GM12878 (cell line): Measurements from ENCODE around the gene FAM114A2. TPM values are rescaled to one million over a fixed set of nuclear protein-coding genes. Genes with fewer than 3 reads are reported as not detected.

Experiments
- ATAC-seq: fragments of 200-7000 bp; cut with Tn5 transposase; 3 replicates; pipeline ENCODE4 v1.9.1; 2020; ENCODE audit warnings: mild to moderate bottlenecking, moderate library complexity
- BruUV-seq: library from RNA; stranded (reverse); fragments of 400-500 nt; replicated peaks from 2 replicates; lab custom pipeline; 2021; lab: Mats Ljungman, UMichigan
- CTCF ChIA-PET: fragments of 300-600 bp; sonication (Branson Sonifier 250); formaldehyde crosslinking; extraction: SDS; loops from one replicate; lab custom pipeline; 2021; ENCODE audit warnings: inconsistent platforms; lab: Yijun Ruan, JAX
- POLR2A ChIA-PET: fragments of 350-600 bp; formaldehyde crosslinking; extraction: SDS; loops from one replicate; lab custom pipeline; 2021; ENCODE audit warnings: inconsistent platforms; lab: Charles Lee
- RAD21 ChIA-PET: fragments of 300-600 bp; sonication (Branson Sonifier 250); formaldehyde crosslinking; loops from one replicate; lab custom pipeline; 2023; ENCODE audit warnings: antibody characterized with exemption; ENCODE audit not compliant: unreplicated experiment; lab: Charles Lee
- SMC1A ChIA-PET: fragments of 300-600 bp; sonication (Branson Sonifier 250); formaldehyde crosslinking; loops from one replicate; lab custom pipeline; 2023; ENCODE audit not compliant: unreplicated experiment, uncharacterized antibody; lab: Charles Lee
- DNase-seq: peaks from one replicate; pipeline ENCODE4 v3.0.0-alpha.2; 2011; ENCODE audit warnings: low read depth, low spot score
- FAIRE-seq: peaks from 3 replicates; lab custom pipeline; 2011; peaks lifted over from hg19 to GRCh38; lab: Jason Lieb, UNC
- H2AFZ ChIP-seq: 2 replicates; pipeline ENCODE4 v1.6.0; 2011; ENCODE audit warnings: low read depth, low read length, control low read depth; ENCODE audit not compliant: control insufficient read depth
- H3K27ac ChIP-seq: 2 replicates; pipeline ENCODE4 v1.5.1; 2011; ENCODE audit warnings: control low read depth; ENCODE audit not compliant: control insufficient read depth, insufficient read depth
- H3K27me3 ChIP-seq, 2 experiments: replicated peaks in 1 of 2; 2 replicates each; pipeline versions ENCODE4 v1.6.0 to v1.6.1; 2011; ENCODE audit warnings: low read length in 1 of 2; ENCODE audit not compliant: control insufficient read depth in 2 of 2, insufficient read depth in 2 of 2
- H3K36me3 ChIP-seq, 2 experiments: 2 replicates each; pipeline ENCODE4 v1.5.1; 2011; ENCODE audit warnings: low read length in 1 of 2; ENCODE audit not compliant: control insufficient read depth in 2 of 2, insufficient read depth in 2 of 2
- H3K4me1 ChIP-seq: 2 replicates; pipeline ENCODE4 v1.6.1; 2011; ENCODE audit warnings: mild to moderate bottlenecking, low read length, moderate library complexity, mixed read lengths; ENCODE audit not compliant: control insufficient read depth, insufficient read depth
- H3K4me2 ChIP-seq: 2 replicates; pipeline ENCODE4 v1.6.0; 2011; ENCODE audit warnings: control low read depth; ENCODE audit not compliant: control insufficient read depth, insufficient read depth
- H3K4me3 ChIP-seq: fragments of 200-600 bp; sonication (generic); 2 replicates; pipeline ENCODE4 v1.5.1; 2016
- H3K79me2 ChIP-seq: 2 replicates; pipeline ENCODE4 v1.6.0; 2011; ENCODE audit warnings: low read length; ENCODE audit not compliant: control insufficient read depth, insufficient read depth
- H3K9ac ChIP-seq: 2 replicates; pipeline ENCODE4 v1.8.0; 2011; ENCODE audit warnings: low read length, control low read depth, mixed read lengths; ENCODE audit not compliant: control insufficient read depth, insufficient read depth
- H3K9me3 ChIP-seq: replicated peaks from 3 replicates; pipeline ENCODE4 v1.5.1; 2011; ENCODE audit warnings: mild to moderate bottlenecking, low read length; ENCODE audit not compliant: control insufficient read depth, insufficient read depth
- H4K20me1 ChIP-seq: 2 replicates; pipeline ENCODE4 v1.6.0; 2011; ENCODE audit not compliant: control insufficient read depth, insufficient read depth
- HCFC1 ChIP-seq: fragments of 150-350 bp; IDR thresholded peaks from 2 replicates; pipeline ENCODE4 v1.6.1; 2014; ENCODE audit warnings: low read length
- IRF4 ChIP-seq: IDR thresholded peaks from 2 replicates; pipeline ENCODE4 v1.6.1; 2011; ENCODE audit warnings: low read depth, low read length
- KDM1A ChIP-seq: fragments of 200-600 bp; sonication (generic); IDR thresholded peaks from 2 replicates; pipeline ENCODE4 v1.6.1; 2016; ENCODE audit warnings: borderline replicate concordance
- LARP7 ChIP-seq: fragments of 450-650 bp; IDR thresholded peaks from 2 replicates; pipeline ENCODE4 v1.6.1; 2017; ENCODE audit warnings: mild to moderate bottlenecking
- NFXL1 ChIP-seq: fragments of 450-650 bp; IDR thresholded peaks from 2 replicates; pipeline ENCODE4 v1.6.1; 2017; ENCODE audit warnings: antibody characterized with exemption, mild to moderate bottlenecking, borderline replicate concordance
- POLR2AphosphoS2 ChIP-seq: IDR thresholded peaks from 2 replicates; pipeline ENCODE4 v1.6.1; 2011; ENCODE audit warnings: low read depth, mild to moderate bottlenecking, low read length, improper control_type of control experiment, moderate library complexity
- SIX5 ChIP-seq: IDR thresholded peaks from 2 replicates; pipeline ENCODE4 v1.6.1; 2011; ENCODE audit warnings: mild to moderate bottlenecking, low read depth, low read length, moderate library complexity; ENCODE audit not compliant: severe bottlenecking
- SREBF2 ChIP-seq: IDR thresholded peaks from 2 replicates; pipeline ENCODE4 v1.6.1; 2012; ENCODE audit warnings: mild to moderate bottlenecking, low read length
- USF1 ChIP-seq: IDR thresholded peaks from 2 replicates; pipeline ENCODE4 v1.6.1; 2011; ENCODE audit warnings: borderline replicate concordance, low read depth, mild to moderate bottlenecking, moderate library complexity, mixed read lengths, low read length; ENCODE audit not compliant: insufficient read depth; ENCODE audit errors: extremely low read length
- ZNF207 ChIP-seq: fragments of 450-650 bp; IDR thresholded peaks from 2 replicates; pipeline ENCODE4 v1.6.1; 2014; ENCODE audit warnings: antibody characterized with exemption, mild to moderate bottlenecking, borderline replicate concordance
- ZNF217 ChIP-seq: fragments of 450-650 bp; IDR thresholded peaks from 2 replicates; pipeline ENCODE4 v1.6.1; 2017; ENCODE audit warnings: antibody characterized with exemption, mild to moderate bottlenecking
- ZNF384 ChIP-seq: IDR thresholded peaks from 2 replicates; pipeline ENCODE4 v1.6.1; 2012; ENCODE audit warnings: low read depth, mild to moderate bottlenecking, low read length, improper control_type of control experiment, borderline replicate concordance
- WGBS: methylation state at CpG from one replicate; pipeline ENCODE4 v1.1.6; 2016; ENCODE audit warnings: low lambda C conversion rate; ENCODE audit not compliant: insufficient replicate concordance, insufficient coverage; ENCODE audit errors: missing lambda C conversion rate; 5-methylcytosine and 5-hydroxymethylcytosine counted together
- in situ Hi-C: fragments of 300-500 bp; cut with MboI; formaldehyde crosslinking; loops from 9 replicates; pipeline ENCODE4 v1.14.3; 2018; ENCODE audit warnings: mixed read lengths
- intact Hi-C: fragments of 100-400 bp; cut with micrococcal nuclease; formaldehyde crosslinking; loops from one replicate; pipeline ENCODE4 v1.14.2; 2022; ENCODE audit not compliant: unreplicated experiment
- polyA plus RNA-seq, 11 experiments: library from polyadenylated mRNA; depleted of rRNA in 4 of 11; unstranded in 6 of 11; stranded (reverse) in 5 of 11; fragments of >200 nt; fragmentation: Nextera tagmentation in 4 of 11; fragmentation: Illumina TruSeq in 1 of 11; extraction: Ambion mirVana in 4 of 11; extraction: Trizol in 1 of 11; gene quantifications; 1 replicate in 1 of 11; 2 replicates in 10 of 11; pipeline versions ENCODE4 v1.2.1 to v1.2.3, GENCODE V29; 2011 to 2016; ENCODE audit warnings: inconsistent platforms in 2 of 11, missing spikeins in 2 of 11, low read depth in 1 of 11
- total RNA-seq, 4 experiments: library from RNA; depleted of rRNA in 3 of 4; stranded (reverse); fragments of >200 nt in 3 of 4; fragmentation: Illumina TruSeq in 1 of 4; extraction: Trizol in 1 of 4; gene quantifications; 2 replicates each; pipeline versions ENCODE4 v1.2.1 to v1.2.3, GENCODE V29; 2013 to 2021
- TF ChIP-seq, protein P1 (sequence below): IDR thresholded peaks from 2 replicates; pipeline ENCODE4 v1.6.1; 2011; ENCODE audit warnings: low read depth, mild to moderate bottlenecking, low read length, moderate library complexity, borderline replicate concordance; ENCODE audit errors: extremely low read depth
- TF ChIP-seq, protein P2 (sequence below): IDR thresholded peaks from 2 replicates; pipeline ENCODE4 v1.6.1; 2012; ENCODE audit warnings: low read length, inconsistent platforms

FAM114A2 gene
- total and polyA plus RNA-seq, 10 of the 15 experiments (the other 5 are each of a cell fraction or from before 2014, with no cell fraction given): 16.8 to 32.8 (median 24.3) TPM

GRCh38 chr5:153987301-153987700 lies 51.4 kb downstream of the FAM114A2 start:
- intact Hi-C loops (no loop called here), in situ Hi-C loops (loop anchor here (10.0 kb wide), 1 partner anchor 178 kb away; no protein-coding TSS in a partner anchor)
- DNase-seq: no peak
- SMC1A ChIA-PET: interaction anchor here (0.9 to 1.2 kb wide), 2 partner anchors 85 to 433 kb away, joined by 3 read pairs; no protein-coding TSS in a partner anchor
- no peaks in the 10 kb centered on the region for H3K9me3 ChIP-seq
- H2AFZ ChIP-seq: no peak overlapping the region
- no peaks in the 10 kb centered on the region for H3K79me2 ChIP-seq
- POLR2A ChIA-PET: no interaction called here
- TF ChIP-seq IRF4: no peak
- BruUV-seq: no TSS peak
- no peak overlapping the region for H3K9ac ChIP-seq
- no peaks in the 10 kb centered on the region for H3K27me3 ChIP-seq
- no peak for ATAC-seq
- no peak overlapping the region for H3K4me3 ChIP-seq
- no peaks in the 10 kb centered on the region for H4K20me1 ChIP-seq
- WGBS: 68% methylated on average over 2 of the region's 2 CpGs
- H3K4me1 ChIP-seq: no peaks in the 10 kb centered on the region
- RAD21 ChIA-PET: no interaction called here
- FAIRE-seq: no peak
- CTCF ChIA-PET: interaction anchor here (0.9 to 2.8 kb wide), 3 partner anchors 12 to 418 kb away, joined by 3 to 10 read pairs (median 6); no protein-coding TSS in a partner anchor
- H3K4me2 ChIP-seq: no peak overlapping the region
- H3K27ac ChIP-seq: no peak overlapping the region
- H3K36me3 ChIP-seq: no peaks in the 10 kb centered on the region

DNA sequence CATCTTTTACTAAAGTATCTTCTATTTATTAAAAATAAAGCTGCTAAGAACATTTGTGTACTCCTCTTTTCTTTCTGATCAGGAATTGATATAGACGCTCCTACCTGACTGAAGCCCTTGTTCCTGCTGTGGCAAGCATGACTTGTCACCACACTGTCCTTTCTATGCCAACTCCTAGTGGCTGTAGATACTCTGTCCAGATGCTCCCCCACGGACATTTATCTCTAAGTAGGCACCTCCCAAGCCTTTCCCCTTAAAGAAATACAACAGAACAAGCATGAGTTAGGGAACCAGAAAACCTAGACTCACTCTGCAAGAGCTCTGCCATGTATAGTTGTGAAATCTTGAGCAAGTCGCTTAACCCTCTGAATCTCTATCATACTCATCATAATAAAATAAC lies 53.2 kb downstream of the FAM114A2 start:
- H3K27ac ChIP-seq: no peak overlapping the region
- in situ Hi-C loops (loop anchor here (10.0 kb wide), 1 partner anchor 179 kb away; no protein-coding TSS in a partner anchor), intact Hi-C loops (no loop called here)
- ChIA-PET SMC1A (interaction anchor here (1.1 kb wide), 1 partner anchor 10 kb away, joined by 3 read pairs; no protein-coding TSS in a partner anchor), RAD21 (no interaction called here), CTCF (interaction anchor here (1.1 to 2.6 kb wide), 2 partner anchors 10 to 195 kb away, joined by 4 to 8 read pairs; no protein-coding TSS in a partner anchor), POLR2A (no interaction called here)
- no peaks in the 10 kb centered on the region for H4K20me1 ChIP-seq
- no peaks in the 10 kb centered on the region; a peak in 1 of 4 replicates for H3K27me3 ChIP-seq
- no peaks in the 10 kb centered on the region for H3K9me3 ChIP-seq
- no peak for DNase-seq
- WGBS: 81% methylated on average over 3 of the region's 3 CpGs
- no peak overlapping the region for H3K4me3 ChIP-seq
- no peak overlapping the region for H3K4me2 ChIP-seq
- FAIRE-seq: no peak
- ATAC-seq: no peak
- H2AFZ ChIP-seq: no peak overlapping the region
- H3K4me1 ChIP-seq: no peaks in the 10 kb centered on the region
- H3K79me2 ChIP-seq: no peaks in the 10 kb centered on the region
- no peaks in the 10 kb centered on the region for H3K36me3 ChIP-seq
- H3K9ac ChIP-seq: no peak overlapping the region
- BruUV-seq: no TSS peak
- no peak for TF ChIP-seq USF1
- no peak for TF ChIP-seq LARP7
- TF ChIP-seq NFXL1: no peak
- TF ChIP-seq KDM1A: no peak
- no peak for TF ChIP-seq SREBF2
- TF ChIP-seq ZNF207: no peak
- TF ChIP-seq ZNF384: no peak
- TF ChIP-seq SIX5: no peak
- TF ChIP-seq, protein P1, sequence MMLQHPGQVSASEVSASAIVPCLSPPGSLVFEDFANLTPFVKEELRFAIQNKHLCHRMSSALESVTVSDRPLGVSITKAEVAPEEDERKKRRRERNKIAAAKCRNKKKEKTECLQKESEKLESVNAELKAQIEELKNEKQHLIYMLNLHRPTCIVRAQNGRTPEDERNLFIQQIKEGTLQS: no peak
- TF ChIP-seq, protein P2, sequence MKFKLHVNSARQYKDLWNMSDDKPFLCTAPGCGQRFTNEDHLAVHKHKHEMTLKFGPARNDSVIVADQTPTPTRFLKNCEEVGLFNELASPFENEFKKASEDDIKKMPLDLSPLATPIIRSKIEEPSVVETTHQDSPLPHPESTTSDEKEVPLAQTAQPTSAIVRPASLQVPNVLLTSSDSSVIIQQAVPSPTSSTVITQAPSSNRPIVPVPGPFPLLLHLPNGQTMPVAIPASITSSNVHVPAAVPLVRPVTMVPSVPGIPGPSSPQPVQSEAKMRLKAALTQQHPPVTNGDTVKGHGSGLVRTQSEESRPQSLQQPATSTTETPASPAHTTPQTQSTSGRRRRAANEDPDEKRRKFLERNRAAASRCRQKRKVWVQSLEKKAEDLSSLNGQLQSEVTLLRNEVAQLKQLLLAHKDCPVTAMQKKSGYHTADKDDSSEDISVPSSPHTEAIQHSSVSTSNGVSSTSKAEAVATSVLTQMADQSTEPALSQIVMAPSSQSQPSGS: no peak
- TF ChIP-seq POLR2AphosphoS2: no peak
- TF ChIP-seq HCFC1: no peak
- no peak for TF ChIP-seq ZNF217
